HFFc6 (cell line): ENCODE results near the gene LAPTM5. TPM values are rescaled to one million over a fixed set of nuclear protein-coding genes. Genes with fewer than 3 reads are reported as not detected.

Source experiments
- DNase-seq: peaks from one replicate; pipeline ENCODE4 v3.0.0-alpha.2; 2018
- H3K27ac Mint-ChIP-seq: 2 replicates; pipeline ENCODE4 v1.8.0; 2020; ENCODE audit warnings: mild to moderate bottlenecking, mixed read lengths
- H3K27me3 Mint-ChIP-seq: 2 replicates; pipeline ENCODE4 v1.8.0; 2021; ENCODE audit warnings: mild to moderate bottlenecking, moderate library complexity, mixed read lengths; ENCODE audit not compliant: insufficient read depth
- H3K36me3 Mint-ChIP-seq: 2 replicates; pipeline ENCODE4 v1.8.0; 2021; ENCODE audit warnings: low read depth, mixed read lengths
- H3K4me1 Mint-ChIP-seq: 2 replicates; pipeline ENCODE4 v1.8.0; 2020; ENCODE audit warnings: low read depth, mixed read lengths
- H3K4me3 Mint-ChIP-seq: 2 replicates; pipeline ENCODE4 v1.8.0; 2020; ENCODE audit warnings: mild to moderate bottlenecking, moderate library complexity, mixed read lengths
- H3K9me3 Mint-ChIP-seq: 2 replicates; pipeline ENCODE4 v1.8.0; 2020; ENCODE audit warnings: mild to moderate bottlenecking, mixed read lengths
- total RNA-seq, 6 experiments: library from RNA; stranded (reverse); fragmentation: NEBNext Ultra II Directional; extraction: Animal tissue kit (Norgen Biotek cat#: 25700); gene quantifications; 2 replicates in 1 of 6; 3 replicates in 5 of 6; pipeline ENCODE4 v1.2.3, GENCODE V29; 2021
- TF ChIP-seq, protein P1 (sequence below): fragments of 200-600 bp; sonication (generic); IDR thresholded peaks from 2 replicates; pipeline ENCODE4 v1.5.0; 2021; ENCODE audit warnings: antibody characterized with exemption, mild to moderate bottlenecking

The LAPTM5 gene
- total RNA-seq, 6 experiments from 2014 or later: 0.38 to 0.81 (median 0.63) TPM

DNA sequence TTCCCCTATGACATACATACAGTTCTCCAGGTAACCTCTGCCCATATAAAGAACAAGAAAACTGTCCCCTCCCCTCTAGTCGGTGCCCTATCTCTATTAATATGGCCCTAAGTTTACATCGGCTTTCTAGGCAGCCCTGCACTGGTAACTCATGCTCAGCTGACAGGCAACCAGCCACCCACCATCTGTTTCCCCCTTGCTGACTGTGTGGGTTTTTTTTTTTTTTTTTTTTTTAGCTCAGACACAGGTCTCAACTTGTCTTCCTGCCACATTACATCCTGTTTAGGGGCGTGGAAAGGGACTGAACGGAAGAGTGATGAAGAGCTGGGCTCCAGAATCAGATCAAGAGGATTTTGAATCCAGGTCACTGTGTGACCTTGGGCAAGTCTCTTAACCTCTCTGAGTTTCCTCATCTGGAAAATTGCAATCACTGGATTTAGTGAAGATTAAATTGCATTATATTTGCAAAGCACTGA, 14.0 kb downstream of the LAPTM5 start:
- DNase-seq: no peak
- Mint-ChIP-seq H3K4me3 (no peak overlapping the region), H3K27ac (no peak overlapping the region), H3K4me1 (peaks cover 12% of the 10 kb centered on the region), H3K9me3 (no peaks in the 10 kb centered on the region; the same call in 1 of the 2 replicates), H3K36me3 (no peaks in the 10 kb centered on the region), H3K27me3 (peaks cover 18% of the 10 kb centered on the region)
- TF ChIP-seq, protein P1, sequence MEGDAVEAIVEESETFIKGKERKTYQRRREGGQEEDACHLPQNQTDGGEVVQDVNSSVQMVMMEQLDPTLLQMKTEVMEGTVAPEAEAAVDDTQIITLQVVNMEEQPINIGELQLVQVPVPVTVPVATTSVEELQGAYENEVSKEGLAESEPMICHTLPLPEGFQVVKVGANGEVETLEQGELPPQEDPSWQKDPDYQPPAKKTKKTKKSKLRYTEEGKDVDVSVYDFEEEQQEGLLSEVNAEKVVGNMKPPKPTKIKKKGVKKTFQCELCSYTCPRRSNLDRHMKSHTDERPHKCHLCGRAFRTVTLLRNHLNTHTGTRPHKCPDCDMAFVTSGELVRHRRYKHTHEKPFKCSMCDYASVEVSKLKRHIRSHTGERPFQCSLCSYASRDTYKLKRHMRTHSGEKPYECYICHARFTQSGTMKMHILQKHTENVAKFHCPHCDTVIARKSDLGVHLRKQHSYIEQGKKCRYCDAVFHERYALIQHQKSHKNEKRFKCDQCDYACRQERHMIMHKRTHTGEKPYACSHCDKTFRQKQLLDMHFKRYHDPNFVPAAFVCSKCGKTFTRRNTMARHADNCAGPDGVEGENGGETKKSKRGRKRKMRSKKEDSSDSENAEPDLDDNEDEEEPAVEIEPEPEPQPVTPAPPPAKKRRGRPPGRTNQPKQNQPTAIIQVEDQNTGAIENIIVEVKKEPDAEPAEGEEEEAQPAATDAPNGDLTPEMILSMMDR: no peak

DNA sequence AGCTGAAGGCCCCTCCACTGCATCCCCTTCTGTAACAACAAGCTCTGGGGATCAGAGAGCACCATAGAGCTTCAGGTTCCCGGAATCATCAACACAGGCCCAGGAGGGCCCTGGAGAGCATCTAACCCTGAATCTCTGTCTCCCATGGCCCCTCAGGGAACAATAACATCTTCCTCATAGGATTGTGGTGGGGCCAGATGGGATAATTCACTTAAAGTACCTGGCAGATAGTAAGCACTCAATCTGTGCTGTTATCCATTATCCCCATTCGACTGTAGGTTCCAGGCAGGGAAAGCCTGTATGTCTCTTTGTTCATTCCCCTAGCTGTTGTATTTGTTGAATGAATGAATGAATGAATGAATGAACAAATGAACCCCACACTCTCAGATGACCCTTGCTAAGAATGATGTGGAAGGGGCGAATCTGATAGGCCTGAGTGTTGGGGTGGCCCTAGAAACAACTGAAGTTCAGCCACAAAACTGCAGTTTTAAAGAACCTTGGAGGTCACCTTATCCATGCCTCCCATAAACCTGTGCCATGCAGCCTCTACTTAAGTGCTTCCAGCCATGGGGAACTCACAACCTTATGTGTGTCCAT, 14.5 kb downstream of the LAPTM5 start:
- no peaks in the 10 kb centered on the region for H3K36me3 Mint-ChIP-seq
- TF ChIP-seq, protein P1: no peak
- H3K4me3 Mint-ChIP-seq: no peak overlapping the region
- no peak overlapping the region for H3K27ac Mint-ChIP-seq
- H3K27me3 Mint-ChIP-seq: peaks cover 18% of the 10 kb centered on the region
- no peak for DNase-seq
- peaks cover 7% of the 10 kb centered on the region for H3K4me1 Mint-ChIP-seq
- no peaks in the 10 kb centered on the region; the same call in 1 of the 2 replicates for H3K9me3 Mint-ChIP-seq

DNA sequence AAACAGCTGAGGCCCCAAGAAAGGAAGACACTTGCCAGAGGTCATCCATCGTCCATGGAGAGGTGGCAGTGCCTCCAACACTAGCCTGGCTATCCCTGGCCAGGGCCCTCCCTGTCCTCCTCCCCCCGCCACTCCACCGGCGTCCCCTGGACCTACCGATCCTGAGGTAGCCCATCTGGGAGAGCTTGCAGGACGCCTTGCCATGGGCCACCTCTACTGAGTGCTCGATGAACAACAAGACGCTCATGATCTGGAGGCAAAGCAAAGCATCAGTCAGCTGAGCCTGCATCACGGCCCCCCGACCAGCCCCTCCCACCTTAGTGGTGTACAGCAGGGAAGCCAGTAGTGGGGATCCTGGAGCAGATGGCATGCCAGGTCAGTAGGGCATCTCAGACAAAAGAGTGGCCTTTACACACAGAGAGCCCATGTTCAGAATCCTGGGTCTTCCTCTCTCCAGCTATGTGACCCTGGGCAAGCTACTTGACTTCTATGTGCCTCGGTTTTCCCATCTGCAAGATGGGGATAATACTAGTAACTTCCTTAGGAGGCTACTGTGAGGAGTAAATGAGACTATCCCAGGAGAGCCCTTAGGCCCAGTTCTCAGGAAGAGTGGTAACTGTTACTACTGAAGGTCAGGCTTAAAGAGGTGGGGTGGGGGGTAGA, 15.1 kb downstream of the LAPTM5 start:
- TF ChIP-seq, protein P1: no peak
- H3K27me3 Mint-ChIP-seq: peaks cover 18% of the 10 kb centered on the region
- H3K27ac Mint-ChIP-seq: no peak overlapping the region
- DNase-seq: no peak
- no peaks in the 10 kb centered on the region for H3K36me3 Mint-ChIP-seq
- no peak overlapping the region for H3K4me3 Mint-ChIP-seq
- H3K9me3 Mint-ChIP-seq: no peaks in the 10 kb centered on the region; the same call in 1 of the 2 replicates
- peaks cover 7% of the 10 kb centered on the region for H3K4me1 Mint-ChIP-seq

DNA sequence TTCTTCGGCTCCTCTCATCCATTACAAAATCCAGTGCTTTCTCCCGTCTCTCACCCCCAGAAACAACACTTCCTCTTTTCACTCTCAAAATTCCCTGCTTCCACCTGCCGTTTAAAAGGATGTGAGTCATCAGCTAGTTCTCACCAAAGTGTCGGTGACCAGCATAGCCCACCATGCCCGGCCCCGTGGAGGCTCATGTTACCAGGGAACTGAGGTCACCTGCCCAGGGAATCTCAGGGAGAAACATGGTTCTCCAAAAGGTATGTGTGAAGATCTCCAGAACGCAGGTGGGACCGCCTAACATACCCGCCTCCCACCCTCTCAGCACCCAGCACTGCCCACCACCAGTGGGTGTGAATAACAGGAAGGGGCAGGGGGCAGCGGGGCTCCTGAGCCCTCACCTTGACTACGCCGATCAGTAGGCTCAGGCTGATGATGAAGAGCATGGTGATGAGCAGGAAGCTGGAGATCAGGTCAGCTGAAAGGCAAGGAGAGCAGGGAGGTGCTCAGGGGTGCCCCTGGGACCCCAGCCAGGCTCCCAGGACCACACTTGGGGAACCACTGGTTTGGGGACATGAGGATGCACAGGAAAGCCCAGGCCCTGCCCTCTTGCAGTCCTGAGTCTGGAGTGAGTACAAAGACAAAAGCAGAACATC, 16.2 kb downstream of the LAPTM5 start:
- no peak for DNase-seq
- Mint-ChIP-seq H3K9me3 (no peaks in the 10 kb centered on the region; the same call in 1 of the 2 replicates), H3K36me3 (no peaks in the 10 kb centered on the region), H3K4me3 (no peak overlapping the region), H3K4me1 (peaks cover 7% of the 10 kb centered on the region), H3K27me3 (peaks cover 16% of the 10 kb centered on the region), H3K27ac (no peak overlapping the region)
- TF ChIP-seq, protein P1: no peak

DNA sequence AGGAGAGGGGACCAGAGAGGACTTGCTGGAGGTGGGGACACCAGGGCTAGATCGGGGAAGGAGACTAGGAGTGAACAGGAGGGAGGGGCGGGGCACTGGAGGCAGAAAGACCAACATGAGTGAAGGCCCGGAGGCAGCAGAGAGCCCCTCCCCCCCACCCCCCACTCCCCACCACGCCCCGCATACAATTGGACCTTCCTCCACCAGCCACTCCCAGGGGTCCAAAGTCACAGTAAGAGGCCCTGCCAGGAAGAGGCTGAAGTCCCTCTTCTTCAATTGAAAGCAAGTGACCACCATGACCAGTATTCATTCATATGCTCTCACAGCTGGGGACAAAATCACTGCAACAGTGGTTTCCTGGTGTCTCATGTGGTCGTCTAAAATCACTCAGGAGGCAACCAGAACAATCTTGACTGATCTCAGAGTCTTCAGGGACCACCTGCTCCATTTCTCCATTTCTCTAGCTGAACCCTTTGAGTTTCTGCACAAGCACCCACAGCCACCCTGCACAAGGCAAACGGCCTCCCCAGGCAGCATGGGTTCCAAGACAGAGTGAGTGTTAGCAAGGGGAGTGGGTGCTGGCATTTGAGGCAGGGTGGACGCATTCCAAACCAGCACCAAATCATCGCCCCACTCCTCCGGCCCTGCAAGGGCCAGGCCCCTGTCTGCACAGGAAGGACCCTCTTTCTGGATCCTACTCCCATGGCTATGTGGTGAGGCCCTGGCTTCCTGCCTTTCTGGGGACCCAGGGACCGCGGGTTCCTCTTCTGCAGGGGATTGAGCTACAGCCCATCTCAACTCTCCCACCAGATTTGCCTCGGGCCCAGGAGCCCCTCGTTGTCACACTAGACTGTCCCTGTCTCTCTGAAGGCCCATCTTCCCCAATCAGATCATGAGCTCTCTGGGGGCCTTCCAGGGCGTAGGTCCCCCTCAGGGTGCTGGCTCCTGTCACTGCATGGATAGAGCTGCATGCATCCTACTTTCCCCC, 17.0 kb downstream of the LAPTM5 start:
- TF ChIP-seq, protein P1: no peak
- Mint-ChIP-seq H3K27ac (no peak overlapping the region), H3K9me3 (no peaks in the 10 kb centered on the region; the same call in 1 of the 2 replicates), H3K36me3 (no peaks in the 10 kb centered on the region), H3K4me3 (no peak overlapping the region), H3K4me1 (peaks cover 7% of the 10 kb centered on the region), H3K27me3 (peaks cover 20% of the 10 kb centered on the region)
- no peak for DNase-seq
